ENCODE measurements around the gene TMEM176A. TPM values are rescaled to one million over a fixed set of nuclear protein-coding genes. Genes with fewer than 3 reads are reported as not detected.

The TMEM176A gene
- total and polyA plus RNA-seq, 2 donors: 20.8 to 56.1 TPM

DNA sequence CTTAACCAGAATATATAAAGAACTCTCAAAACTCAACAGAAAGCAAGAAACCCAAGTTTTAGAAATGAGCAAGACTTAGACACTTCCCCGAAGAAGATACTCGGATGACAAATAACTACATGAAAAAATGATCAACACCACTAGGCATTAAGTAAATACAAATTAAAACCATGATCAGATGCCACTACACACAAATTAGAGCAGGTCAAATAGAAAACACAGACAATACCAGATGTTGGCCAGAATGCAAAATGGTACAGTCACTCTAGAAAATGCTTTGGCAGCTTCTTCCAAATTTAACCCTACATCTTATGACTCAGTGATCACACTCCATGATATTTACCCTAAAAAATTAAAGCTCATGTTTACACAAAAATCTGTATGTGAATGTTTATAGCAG is 18.4 kb downstream of the TMEM176A start:
- no peaks in the 10 kb centered on the region for H3K36me3 ChIP-seq (ENCODE audit: insufficient read depth)

DNA sequence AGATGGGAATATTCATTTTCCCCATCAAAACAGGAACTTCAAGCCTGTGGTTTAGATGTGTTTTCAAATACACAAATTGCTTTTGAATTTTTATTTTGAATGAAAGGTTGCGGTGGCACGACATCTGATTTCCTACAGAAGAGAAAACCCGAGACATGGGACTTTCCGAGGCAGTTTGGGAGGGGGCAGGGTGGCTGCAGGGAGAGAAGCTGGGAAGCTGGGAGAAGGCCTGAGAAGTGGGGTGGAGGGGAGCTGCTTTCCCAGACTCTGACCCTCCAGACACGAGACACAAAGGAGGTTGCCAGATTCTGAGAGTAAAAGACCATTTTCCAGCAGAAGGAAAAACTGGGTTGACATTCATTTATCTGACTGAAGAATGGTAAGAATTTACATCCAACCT is 19.6 kb downstream of the TMEM176A start:
- Histone ChIP-seq H3K36me3 (ENCODE audit: insufficient read depth) (no peaks in the 10 kb centered on the region), H3K27ac (ENCODE audit: low read depth) (no peak overlapping the region), H3K4me3 (ENCODE audit: low read depth, low read length) (no peak overlapping the region), H3K4me1 (ENCODE audit: insufficient read depth) (no peaks in the 10 kb centered on the region)
- WGBS: 49% methylated on average over 5 of the region's 5 CpGs
- DNase-seq (ENCODE audit: extremely low spot score): no peak

More for the DNA sequence above, 18.4 kb downstream of the TMEM176A start:
- no peak overlapping the region for H3K27ac ChIP-seq (ENCODE audit: low read depth)
- no peaks in the 10 kb centered on the region for H3K4me1 ChIP-seq (ENCODE audit: insufficient read depth)
- DNase-seq (ENCODE audit: extremely low spot score): no peak
- no peak overlapping the region for H3K4me3 ChIP-seq (ENCODE audit: low read depth, low read length)
- 96% methylated on average over 2 of the region's 2 CpGs for WGBS

GRCh38 chr7:150820578-150821198 is 20.1 kb downstream of the TMEM176A start:
- H3K27ac ChIP-seq (ENCODE audit: low read depth): no peak overlapping the region
- H3K4me3 ChIP-seq (ENCODE audit: low read depth, low read length): no peak overlapping the region

DNA sequence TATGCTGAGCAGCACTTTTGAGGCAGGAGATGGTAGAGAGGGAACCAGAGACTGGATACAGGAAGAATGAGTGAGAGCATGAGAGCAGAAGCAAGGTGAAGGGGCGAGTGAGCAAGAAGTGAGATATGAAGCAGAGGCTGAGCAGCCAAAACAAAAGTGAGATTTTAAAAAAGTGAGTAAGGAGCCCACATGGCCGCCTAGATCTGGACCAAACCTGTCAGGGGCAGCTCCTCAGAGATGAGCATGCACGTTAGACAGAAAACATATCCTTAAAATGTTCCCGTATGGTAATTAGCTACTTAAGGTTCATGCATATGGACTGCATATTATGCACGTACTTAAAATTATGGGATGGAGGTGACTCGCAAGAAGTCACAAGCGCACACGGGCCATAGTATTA is 22.5 kb downstream of the TMEM176A start:
- H3K36me3 ChIP-seq (ENCODE audit: insufficient read depth): no peaks in the 10 kb centered on the region
- 87% methylated on average over 8 of the region's 8 CpGs for WGBS
- H3K27ac ChIP-seq (ENCODE audit: low read depth): no peak overlapping the region
- DNase-seq (ENCODE audit: extremely low spot score): no peak
- H3K4me3 ChIP-seq (ENCODE audit: low read depth, low read length): no peak overlapping the region
- H3K4me1 ChIP-seq (ENCODE audit: insufficient read depth): no peaks in the 10 kb centered on the region

More at GRCh38 chr7:150820578-150821198, 20.1 kb downstream of the TMEM176A start:
- 75% methylated on average over 7 of the region's 7 CpGs for WGBS
- no peak for DNase-seq (ENCODE audit: extremely low spot score)
- no peaks in the 10 kb centered on the region for H3K4me1 ChIP-seq (ENCODE audit: insufficient read depth)
- H3K36me3 ChIP-seq (ENCODE audit: insufficient read depth): no peaks in the 10 kb centered on the region

- Histone ChIP-seq H3K4me1 (ENCODE audit: insufficient read depth) (no peaks in the 10 kb centered on the region), H3K36me3 (ENCODE audit: insufficient read depth) (no peaks in the 10 kb centered on the region), H3K4me3 (ENCODE audit: low read depth, low read length) (no peak overlapping the region), H3K27ac (ENCODE audit: low read depth) (no peak overlapping the region)
- WGBS: 63% methylated on average over 10 of the region's 10 CpGs
- no peak for DNase-seq (ENCODE audit: extremely low spot score)
Observed at GRCh38 chr7:150823484-150824126, 23.0 kb downstream of the TMEM176A start.

DNA sequence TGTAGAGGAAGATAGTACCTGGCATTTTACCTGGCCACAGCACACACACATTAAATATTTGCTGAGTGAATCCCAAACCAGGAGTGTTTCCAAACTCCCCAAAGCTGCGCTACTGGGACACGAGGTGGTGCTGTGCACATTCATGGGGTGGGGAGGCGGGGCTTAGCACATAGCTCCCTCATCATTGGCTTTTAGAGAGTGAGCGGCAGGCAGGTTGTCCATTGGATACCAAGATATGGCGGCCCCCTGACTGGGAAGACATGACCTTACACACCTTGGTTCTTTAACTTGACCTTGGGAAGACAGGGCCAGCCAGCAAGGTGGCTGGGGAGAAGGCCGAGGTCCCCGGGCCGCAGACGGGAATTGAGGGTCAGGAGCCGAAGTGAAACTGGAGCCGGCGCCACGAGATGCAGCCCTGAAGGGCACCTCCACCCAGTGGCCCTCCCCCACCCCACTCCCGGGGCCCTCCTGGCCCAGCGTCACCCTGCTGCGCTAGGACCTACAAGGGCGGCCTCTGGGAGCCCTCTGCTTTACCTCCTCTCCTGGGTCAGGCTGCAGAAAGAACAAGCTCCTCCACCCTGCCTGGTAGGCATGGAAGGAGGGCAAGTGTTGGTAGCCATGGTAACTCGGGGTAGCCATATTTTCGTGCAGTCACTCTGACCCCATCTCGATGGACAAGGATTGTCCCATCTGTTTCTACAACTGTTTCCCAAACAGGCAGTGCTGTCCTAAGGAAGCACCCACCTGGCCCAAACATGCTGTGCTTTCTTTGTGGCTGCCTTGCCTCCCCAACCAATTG is 24.0 kb downstream of the TMEM176A start:
- Histone ChIP-seq H3K4me1 (ENCODE audit: insufficient read depth) (no peaks in the 10 kb centered on the region), H3K27ac (ENCODE audit: low read depth) (no peak overlapping the region), H3K36me3 (ENCODE audit: insufficient read depth) (no peaks in the 10 kb centered on the region), H3K4me3 (ENCODE audit: low read depth, low read length) (no peak overlapping the region)
- no peak for DNase-seq (ENCODE audit: extremely low spot score)
- 90% methylated on average over 20 of the region's 20 CpGs for WGBS

GRCh38 chr7:150826061-150826849 is 25.7 kb downstream of the TMEM176A start:
- no peaks in the 10 kb centered on the region for H3K4me1 ChIP-seq (ENCODE audit: insufficient read depth)
- WGBS: 74% methylated on average over 6 of the region's 6 CpGs
- no peak overlapping the region for H3K27ac ChIP-seq (ENCODE audit: low read depth)
- H3K4me3 ChIP-seq (ENCODE audit: low read depth, low read length): no peak overlapping the region
- no peak for DNase-seq (ENCODE audit: extremely low spot score)
- H3K36me3 ChIP-seq (ENCODE audit: insufficient read depth): no peaks in the 10 kb centered on the region

- no peak for DNase-seq (ENCODE audit: extremely low spot score)
- Histone ChIP-seq H3K4me1 (ENCODE audit: insufficient read depth) (no peaks in the 10 kb centered on the region), H3K27ac (ENCODE audit: low read depth) (no peak overlapping the region), H3K4me3 (ENCODE audit: low read depth, low read length) (no peak overlapping the region), H3K36me3 (ENCODE audit: insufficient read depth) (no peaks in the 10 kb centered on the region)
- 92% methylated on average over 2 of the region's 2 CpGs for WGBS
Observed at GRCh38 chr7:150828384-150828783, 27.8 kb downstream of the TMEM176A start.

DNA sequence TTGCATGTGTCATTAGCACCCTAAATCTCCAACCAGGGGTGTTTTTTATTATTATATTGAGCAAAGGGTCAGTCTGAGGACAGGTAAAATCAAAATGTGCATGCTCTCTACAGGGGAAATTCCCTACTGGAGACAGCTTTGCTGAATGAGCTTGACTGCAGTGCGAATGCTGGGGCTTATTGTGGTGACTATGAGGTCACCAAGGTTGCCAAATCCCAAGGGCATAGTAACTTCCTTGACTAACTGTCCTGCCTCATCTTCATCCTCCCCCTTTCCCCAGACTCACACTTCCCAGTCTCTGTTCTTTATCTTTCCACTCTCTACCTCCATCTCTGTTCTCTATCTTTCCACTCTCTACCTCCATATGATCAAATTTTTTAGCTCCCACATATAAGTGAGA is 28.9 kb downstream of the TMEM176A start:
- 65% methylated on average over 1 of the region's 1 CpG for WGBS
- Histone ChIP-seq H3K4me3 (ENCODE audit: low read depth, low read length) (no peak overlapping the region), H3K36me3 (ENCODE audit: insufficient read depth) (no peaks in the 10 kb centered on the region), H3K27ac (ENCODE audit: low read depth) (no peak overlapping the region), H3K4me1 (ENCODE audit: insufficient read depth) (no peaks in the 10 kb centered on the region)
- no peak for DNase-seq (ENCODE audit: extremely low spot score)

DNA sequence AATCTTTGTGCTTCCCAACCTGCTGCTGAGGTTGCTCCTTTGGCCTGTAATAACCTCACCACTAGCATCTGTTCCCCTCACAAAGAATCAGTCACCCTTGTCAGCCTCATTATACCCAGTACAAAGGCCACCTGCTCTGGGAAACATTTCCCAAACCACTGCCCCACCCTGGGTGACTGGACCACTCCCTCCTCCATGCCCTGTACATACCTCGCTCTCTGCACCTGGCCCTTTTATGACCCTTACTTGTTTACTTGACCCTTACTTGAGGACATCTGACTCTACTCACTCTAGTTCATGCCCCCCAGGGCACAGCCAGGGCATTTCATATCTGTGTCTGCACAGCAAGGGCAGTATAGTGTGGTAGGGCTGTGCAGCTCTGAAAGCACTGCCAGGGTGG is 30.4 kb downstream of the TMEM176A start:
- no peak for DNase-seq (ENCODE audit: extremely low spot score)
- Histone ChIP-seq H3K4me3 (ENCODE audit: low read depth, low read length) (no peak overlapping the region), H3K27ac (ENCODE audit: low read depth) (no peak overlapping the region)

GRCh38 chr7:150831851-150832250 is 31.3 kb downstream of the TMEM176A start:
- Histone ChIP-seq H3K27ac (ENCODE audit: low read depth) (no peak overlapping the region), H3K4me3 (ENCODE audit: low read depth, low read length) (no peak overlapping the region), H3K36me3 (ENCODE audit: insufficient read depth) (no peaks in the 10 kb centered on the region), H3K4me1 (ENCODE audit: insufficient read depth) (no peaks in the 10 kb centered on the region)
- no peak for DNase-seq (ENCODE audit: extremely low spot score)
- 63% methylated on average over 1 of the region's 1 CpG for WGBS

More for the DNA sequence above, 30.4 kb downstream of the TMEM176A start:
- Histone ChIP-seq H3K4me1 (ENCODE audit: insufficient read depth) (no peaks in the 10 kb centered on the region), H3K36me3 (ENCODE audit: insufficient read depth) (no peaks in the 10 kb centered on the region)
- 73% methylated on average over 1 of the region's 1 CpG for WGBS

DNA sequence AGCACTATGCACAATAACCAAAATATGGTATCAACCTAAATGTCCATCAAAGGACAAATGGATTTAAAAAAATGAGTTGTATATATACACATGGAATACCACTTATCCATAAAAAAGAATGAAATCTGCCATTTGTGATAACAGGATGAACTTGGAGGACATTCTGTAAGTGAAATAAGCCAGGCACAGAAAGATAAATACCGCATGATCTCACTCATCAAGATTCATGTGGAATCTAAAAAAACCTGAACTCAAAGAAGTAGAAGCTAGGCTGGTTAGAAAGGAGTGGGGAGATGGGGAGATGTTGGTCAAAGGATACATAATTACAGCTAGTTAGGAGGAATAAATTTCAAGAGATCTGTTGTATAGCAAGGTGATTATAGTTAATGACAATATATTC is 34.5 kb downstream of the TMEM176A start:
- no peaks in the 10 kb centered on the region for H3K36me3 ChIP-seq (ENCODE audit: insufficient read depth)
- DNase-seq (ENCODE audit: extremely low spot score): no peak
- H3K27ac ChIP-seq (ENCODE audit: low read depth): no peak overlapping the region
- 42% methylated on average over 1 of the region's 1 CpG for WGBS
- H3K4me1 ChIP-seq (ENCODE audit: insufficient read depth): no peaks in the 10 kb centered on the region
- H3K4me3 ChIP-seq (ENCODE audit: low read depth, low read length): no peak overlapping the region

GRCh38 chr7:150835702-150836280 is 35.2 kb downstream of the TMEM176A start:
- no peaks in the 10 kb centered on the region for H3K4me1 ChIP-seq (ENCODE audit: insufficient read depth)
- H3K4me3 ChIP-seq (ENCODE audit: low read depth, low read length): no peak overlapping the region
- H3K36me3 ChIP-seq (ENCODE audit: insufficient read depth): no peaks in the 10 kb centered on the region
- no peak for DNase-seq (ENCODE audit: extremely low spot score)
- 80% methylated on average over 6 of the region's 6 CpGs for WGBS
- H3K27ac ChIP-seq (ENCODE audit: low read depth): no peak overlapping the region
